ENCODE results near the gene ADARB2. TPM values are rescaled to one million over a fixed set of nuclear protein-coding genes. Genes with fewer than 3 reads are reported as not detected.
"Not testable (repeated sequence)": the region's sequence is repeated elsewhere in the genome, so short reads cannot be mapped to it uniquely, and the experiment has no call there.

Gene ADARB2
- total RNA-seq, 2 donors from 2014 or later, result 8.0 to 12.2 TPM

- Histone ChIP-seq H3K9me3 (no peaks in the 10 kb centered on the region), H3K27ac (no peak overlapping the region), H3K27me3 (no peaks in the 10 kb centered on the region), H3K4me1 (no peaks in the 10 kb centered on the region), H3K4me3 (no peak overlapping the region), H3K36me3 (replicated peaks in 1 of 2; ENCODE audit: insufficient read depth in 1 of 2, low read depth in 2 of 2) (no peaks in the 10 kb centered on the region)
- DNase-seq, result no peak
- 82 to 84% methylated on average over 48 to 59 of the region's 59 CpGs for WGBS, 2 donors
- no peak for ATAC-seq
- intact Hi-C loops (cut with DNase I), result no loop called here
- TF ChIP-seq CTCF (IDR thresholded peaks at IDR 0.05) (no peak), POLR2A (IDR thresholded peaks at IDR 0.05) (no peak)
Measured at GRCh38 chr10:1159131-1160061, 577.9 kb downstream of the ADARB2 start.

- H3K4me1 ChIP-seq; H3K27ac ChIP-seq; H3K9me3 ChIP-seq; H3K36me3 ChIP-seq (replicated peaks in 1 of 2; ENCODE audit: insufficient read depth in 1 of 2, low read depth in 2 of 2); ATAC-seq; H3K27me3 ChIP-seq; H3K4me3 ChIP-seq; intact Hi-C loops (cut with DNase I); DNase-seq: not testable (repeated sequence)
- 84 to 92% methylated on average over 10 of the region's 10 CpGs for WGBS, 2 donors
Measured at GRCh38 chr10:1158536-1158935, 578.8 kb downstream of the ADARB2 start.

- Histone ChIP-seq H3K4me1 (no peaks in the 10 kb centered on the region), H3K36me3 (replicated peaks in 1 of 2; ENCODE audit: insufficient read depth in 1 of 2, low read depth in 2 of 2) (no peaks in the 10 kb centered on the region), H3K4me3 (no peak overlapping the region), H3K27ac (no peak overlapping the region), H3K9me3 (no peaks in the 10 kb centered on the region), H3K27me3 (no peaks in the 10 kb centered on the region)
- no peak for DNase-seq
- 69 to 74% methylated on average over 12 of the region's 12 CpGs for WGBS, 2 donors
- TF ChIP-seq CTCF (IDR thresholded peaks at IDR 0.05) (no peak), POLR2A (IDR thresholded peaks at IDR 0.05) (no peak)
- intact Hi-C loops (cut with DNase I), result no loop called here
- ATAC-seq, result no peak
Measured at GRCh38 chr10:1158066-1158465, 579.3 kb downstream of the ADARB2 start.

GRCh38 chr10:1157615-1157933, 579.8 kb downstream of the ADARB2 start:
- TF ChIP-seq CTCF (IDR thresholded peaks at IDR 0.05) (no peak), POLR2A (IDR thresholded peaks at IDR 0.05) (no peak)
- H3K4me1 ChIP-seq, result no peaks in the 10 kb centered on the region
- 55 to 71% methylated on average over 4 of the region's 4 CpGs for WGBS, 2 donors
- no peaks in the 10 kb centered on the region for H3K36me3 ChIP-seq (replicated peaks in 1 of 2; ENCODE audit: insufficient read depth in 1 of 2, low read depth in 2 of 2)
- intact Hi-C loops (cut with DNase I), result no loop called here
- H3K4me3 ChIP-seq, result no peak overlapping the region
- no peak for DNase-seq
- no peak for ATAC-seq
- no peaks in the 10 kb centered on the region for H3K27me3 ChIP-seq
- H3K27ac ChIP-seq, result no peak overlapping the region
- no peaks in the 10 kb centered on the region for H3K9me3 ChIP-seq

- WGBS, 2 donors, result 51 to 73% methylated on average over 17 of the region's 17 CpGs
Measured at GRCh38 chr10:1156921-1157614, 580.3 kb downstream of the ADARB2 start.

More at GRCh38 chr10:1156921-1157614, 580.3 kb downstream of the ADARB2 start:
- H3K4me1 ChIP-seq, result no peaks in the 10 kb centered on the region
- TF ChIP-seq CTCF (IDR thresholded peaks at IDR 0.05) (no peak), POLR2A (IDR thresholded peaks at IDR 0.05) (no peak)
- no peaks in the 10 kb centered on the region for H3K27me3 ChIP-seq
- DNase-seq (no peak), ATAC-seq (no peak)
- no peaks in the 10 kb centered on the region for H3K9me3 ChIP-seq
- no peak overlapping the region for H3K4me3 ChIP-seq
- H3K36me3 ChIP-seq (replicated peaks in 1 of 2; ENCODE audit: insufficient read depth in 1 of 2, low read depth in 2 of 2), result no peaks in the 10 kb centered on the region
- H3K27ac ChIP-seq, result no peak overlapping the region
- intact Hi-C loops (cut with DNase I), result no loop called here
